Measurements from ENCODE around the gene CNFN.

DNA sequence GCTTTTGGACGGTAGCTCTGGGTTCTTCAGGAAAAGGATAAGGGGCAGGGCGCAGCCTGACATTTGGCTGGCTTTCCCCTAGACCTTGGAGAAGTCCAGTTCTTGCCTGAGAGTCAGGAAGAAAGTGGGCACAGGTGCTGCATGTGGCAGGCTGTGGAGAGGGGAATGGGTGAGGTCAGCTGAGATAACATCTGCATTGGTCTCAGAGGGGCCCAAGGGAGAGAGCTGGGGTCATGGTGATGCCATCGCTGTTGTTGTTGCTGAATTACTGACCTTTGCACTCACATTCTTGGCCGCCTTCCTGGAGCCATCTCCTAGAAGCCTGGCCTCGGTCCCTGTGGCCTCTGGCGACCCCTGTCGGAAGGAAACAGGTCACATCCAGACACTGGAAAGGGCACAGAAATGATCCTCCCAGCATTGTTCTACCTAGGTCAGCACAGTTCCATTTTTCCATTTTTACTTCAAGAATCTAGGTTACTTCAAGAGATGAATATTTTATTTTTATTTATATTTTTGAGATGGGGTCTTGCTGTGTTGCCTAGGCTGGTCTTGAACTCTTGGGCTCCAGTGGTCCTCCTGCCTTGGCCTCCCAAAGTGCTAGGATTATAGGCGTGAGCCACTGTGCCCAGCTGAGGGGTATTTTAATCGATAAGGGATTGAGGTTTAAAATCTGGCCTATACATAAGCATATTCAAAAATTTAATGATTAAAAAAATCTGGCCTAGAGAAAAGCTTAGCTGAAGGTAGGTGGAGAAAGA is 43.6 kb upstream of the CNFN start:
- peak; percentile 43 to 62 (median 52) for TF ChIP-seq CTCF (IDR thresholded peaks at IDR 0.05)
- peak; percentile 38 to 80 for TF ChIP-seq EP300 (IDR thresholded peaks at IDR 0.05)
